OCI-LY1 (cell line): Measurements from ENCODE around the gene NME5.
"Not testable (repeated sequence)": the region's sequence is repeated elsewhere in the genome, so short reads cannot be mapped to it uniquely, and the experiment has no call there.

Experiments used
- H2AFZ ChIP-seq: fragments of 200-600 bp; sonication (generic), shearing (Covaris generic); 2 replicates; pipeline ENCODE4 v1.6.0; 2014; ENCODE audit warnings: antibody characterized with exemption, mild to moderate bottlenecking, low read length
- H3F3A ChIP-seq: fragments of 200-600 bp; sonication (generic), shearing (Covaris generic); 2 replicates; pipeline ENCODE4 v1.6.0; 2014; ENCODE audit warnings: mild to moderate bottlenecking, antibody characterized with exemption, low read length, moderate library complexity; ENCODE audit not compliant: insufficient read depth
- H3K27ac ChIP-seq: fragments of 200-600 bp; sonication (generic); 2 replicates; pipeline ENCODE4 v1.5.1; 2014; ENCODE audit warnings: low read length, mixed run types, mild to moderate bottlenecking, low read depth; ENCODE audit not compliant: poor library complexity, severe bottlenecking
- H3K27me3 ChIP-seq: fragments of 200-600 bp; sonication (generic); 2 replicates; pipeline ENCODE4 v1.6.0; 2014; ENCODE audit warnings: antibody characterized with exemption, mild to moderate bottlenecking, low read length, moderate library complexity; ENCODE audit not compliant: insufficient read depth
- H3K36me3 ChIP-seq: fragments of 200-600 bp; sonication (generic); 2 replicates; pipeline ENCODE4 v1.6.1; 2014; ENCODE audit warnings: mild to moderate bottlenecking, antibody characterized with exemption, low read length, moderate library complexity, mixed read lengths; ENCODE audit not compliant: insufficient read depth
- H3K4me1 ChIP-seq: fragments of 200-600 bp; sonication (generic); 2 replicates; pipeline ENCODE4 v1.5.1; 2014; ENCODE audit warnings: mild to moderate bottlenecking, low read length, moderate library complexity; ENCODE audit not compliant: insufficient read depth, severe bottlenecking
- H3K4me2 ChIP-seq: fragments of 200-600 bp; sonication (generic), shearing (Covaris generic); 2 replicates; pipeline ENCODE4 v1.6.1; 2014; ENCODE audit warnings: low read length
- H3K4me3 ChIP-seq: fragments of 200-600 bp; sonication (generic); 2 replicates; pipeline ENCODE4 v1.5.1; 2014; ENCODE audit warnings: low read length, low read depth, mild to moderate bottlenecking, mixed read lengths; ENCODE audit not compliant: poor library complexity, severe bottlenecking
- H3K79me2 ChIP-seq: fragments of 200-600 bp; shearing (Covaris generic); 2 replicates; pipeline ENCODE4 v1.6.1; 2016; ENCODE audit warnings: mixed run types, low read length, mixed read lengths; ENCODE audit not compliant: insufficient read depth
- H3K9ac ChIP-seq: fragments of 200-600 bp; sonication (generic), shearing (Covaris generic); 2 replicates; pipeline ENCODE4 v1.6.1; 2014; ENCODE audit warnings: mild to moderate bottlenecking, low read length, mixed read lengths
- H3K9me2 ChIP-seq: fragments of 200-600 bp; sonication (generic), shearing (Covaris generic); 2 replicates; pipeline ENCODE4 v1.6.1; 2014; ENCODE audit warnings: low read depth, mild to moderate bottlenecking, low read length, mixed read lengths
- H3K9me3 ChIP-seq: fragments of 200-600 bp; shearing (Covaris generic); 2 replicates; pipeline ENCODE4 v1.6.1; 2014; ENCODE audit warnings: low read length, mixed read lengths
- H4K20me1 ChIP-seq: fragments of 200-600 bp; sonication (generic), shearing (Covaris generic); 2 replicates; pipeline ENCODE4 v1.6.0; 2016; ENCODE audit warnings: mild to moderate bottlenecking, low read length; ENCODE audit not compliant: insufficient read depth
- EZH2 ChIP-seq: fragments of 200-600 bp; sonication (generic), shearing (Covaris generic); IDR thresholded peaks from 2 replicates; pipeline ENCODE4 v1.8.0; 2017; ENCODE audit warnings: borderline replicate concordance, mixed run types, mild to moderate bottlenecking, antibody characterized with exemption, low read length, moderate library complexity, mixed read lengths
- TF ChIP-seq, protein P1 (sequence below): fragments of 200-600 bp; sonication (generic), shearing (Covaris generic); IDR thresholded peaks from 2 replicates; pipeline ENCODE4 v1.5.1; 2017; ENCODE audit warnings: mild to moderate bottlenecking, antibody characterized with exemption, low read length, moderate library complexity, mixed read lengths

The NME5 gene

DNA sequence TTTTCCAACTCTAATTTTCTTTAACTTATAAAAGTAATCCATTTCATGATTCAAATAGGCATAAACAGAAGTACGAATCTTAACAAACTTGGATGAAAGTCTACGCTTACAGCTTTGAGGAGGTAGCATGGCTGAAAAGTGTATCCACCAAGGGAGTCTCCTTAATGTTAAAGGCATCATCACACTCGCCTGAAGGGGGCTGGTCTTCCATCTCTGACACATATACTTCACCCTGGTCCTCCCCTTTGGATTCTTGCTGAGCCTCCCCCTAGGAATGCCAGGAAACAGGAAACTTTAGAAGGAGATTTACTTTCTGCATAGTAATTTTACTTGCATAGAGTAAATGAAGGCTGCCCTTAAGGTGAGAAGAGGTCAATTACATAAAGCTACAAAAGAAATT, 10.3 kb upstream of the NME5 start:
- Histone ChIP-seq H3K9me2 (no peaks in the 10 kb centered on the region), H3K27me3 (no peaks in the 10 kb centered on the region; the same call in 1 of the 2 replicates), H3K4me1 (no peaks in the 10 kb centered on the region), H3K4me3 (no peak overlapping the region), H3K79me2 (no peaks in the 10 kb centered on the region), H3K9me3 (no peaks in the 10 kb centered on the region), H3F3A (no peaks in the 10 kb centered on the region), H2AFZ (no peak overlapping the region), H3K4me2 (no peak overlapping the region), H3K27ac (no peak overlapping the region), H3K36me3 (no peaks in the 10 kb centered on the region), H3K9ac (no peak overlapping the region), H4K20me1 (no peaks in the 10 kb centered on the region)
- TF ChIP-seq, protein P1, sequence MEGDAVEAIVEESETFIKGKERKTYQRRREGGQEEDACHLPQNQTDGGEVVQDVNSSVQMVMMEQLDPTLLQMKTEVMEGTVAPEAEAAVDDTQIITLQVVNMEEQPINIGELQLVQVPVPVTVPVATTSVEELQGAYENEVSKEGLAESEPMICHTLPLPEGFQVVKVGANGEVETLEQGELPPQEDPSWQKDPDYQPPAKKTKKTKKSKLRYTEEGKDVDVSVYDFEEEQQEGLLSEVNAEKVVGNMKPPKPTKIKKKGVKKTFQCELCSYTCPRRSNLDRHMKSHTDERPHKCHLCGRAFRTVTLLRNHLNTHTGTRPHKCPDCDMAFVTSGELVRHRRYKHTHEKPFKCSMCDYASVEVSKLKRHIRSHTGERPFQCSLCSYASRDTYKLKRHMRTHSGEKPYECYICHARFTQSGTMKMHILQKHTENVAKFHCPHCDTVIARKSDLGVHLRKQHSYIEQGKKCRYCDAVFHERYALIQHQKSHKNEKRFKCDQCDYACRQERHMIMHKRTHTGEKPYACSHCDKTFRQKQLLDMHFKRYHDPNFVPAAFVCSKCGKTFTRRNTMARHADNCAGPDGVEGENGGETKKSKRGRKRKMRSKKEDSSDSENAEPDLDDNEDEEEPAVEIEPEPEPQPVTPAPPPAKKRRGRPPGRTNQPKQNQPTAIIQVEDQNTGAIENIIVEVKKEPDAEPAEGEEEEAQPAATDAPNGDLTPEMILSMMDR: no peak
- TF ChIP-seq EZH2: no peak

DNA sequence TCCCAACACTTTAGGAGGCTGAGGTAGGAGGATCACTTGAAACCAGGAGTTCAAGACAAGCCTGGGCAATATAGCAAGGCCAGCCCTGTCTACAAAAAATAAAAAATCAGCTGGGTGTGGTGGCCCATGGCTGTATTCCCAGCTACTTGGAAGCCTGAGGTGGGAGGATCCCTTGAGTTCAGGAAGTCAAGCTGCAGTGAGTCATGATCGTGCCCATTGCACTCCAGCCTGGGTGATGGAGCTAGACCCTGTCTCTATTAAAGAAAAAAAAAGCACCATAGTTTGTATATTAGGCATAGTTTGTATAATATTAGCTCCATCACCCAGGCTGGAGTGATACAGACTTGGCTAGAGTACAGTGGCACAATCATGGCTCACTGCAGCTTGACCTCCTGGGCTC, 9.6 kb upstream of the NME5 start:
- Histone ChIP-seq H2AFZ (no peak overlapping the region), H3K9me3 (no peaks in the 10 kb centered on the region)

DNA sequence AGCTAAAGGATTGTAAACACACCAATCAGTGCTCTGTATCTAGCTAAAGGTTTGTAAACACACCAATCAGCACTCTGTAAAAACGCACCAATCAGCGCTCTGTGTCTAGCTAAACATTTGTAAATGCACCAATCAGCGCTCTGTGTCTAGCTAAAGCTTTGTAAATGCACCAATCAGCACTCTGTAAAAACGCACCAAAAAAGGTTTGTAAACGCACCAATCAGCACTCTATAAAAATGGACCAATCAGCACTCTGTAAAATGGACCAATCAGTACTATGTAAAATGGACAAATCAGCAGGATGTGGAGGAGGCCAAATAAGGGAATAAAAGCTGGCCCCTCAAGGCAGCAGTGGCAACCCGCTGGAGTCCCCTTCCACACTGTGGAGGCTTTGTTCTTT, 4.3 kb upstream of the NME5 start:
- not testable (repeated sequence) for H3K4me3 ChIP-seq, H2AFZ ChIP-seq, H3K79me2 ChIP-seq, H3K4me2 ChIP-seq, H3K36me3 ChIP-seq, H3K9ac ChIP-seq, H3K27ac ChIP-seq, H3F3A ChIP-seq, H3K9me3 ChIP-seq, H3K9me2 ChIP-seq, H3K27me3 ChIP-seq, H4K20me1 ChIP-seq
- peaks cover 10% of the 10 kb centered on the region for H3K4me1 ChIP-seq

More for the DNA sequence above, 9.6 kb upstream of the NME5 start:
- Histone ChIP-seq H3K9me2 (no peaks in the 10 kb centered on the region), H3K4me2 (no peak overlapping the region), H3K4me3 (no peak overlapping the region), H4K20me1 (no peaks in the 10 kb centered on the region), H3K27ac (no peak overlapping the region), H3K27me3 (no peaks in the 10 kb centered on the region; the same call in 1 of the 2 replicates), H3K79me2 (no peaks in the 10 kb centered on the region), H3F3A (no peaks in the 10 kb centered on the region), H3K36me3 (no peaks in the 10 kb centered on the region), H3K4me1 (no peaks in the 10 kb centered on the region), H3K9ac (no peak overlapping the region)
- no peak for TF ChIP-seq EZH2
- TF ChIP-seq, protein P1: no peak

DNA sequence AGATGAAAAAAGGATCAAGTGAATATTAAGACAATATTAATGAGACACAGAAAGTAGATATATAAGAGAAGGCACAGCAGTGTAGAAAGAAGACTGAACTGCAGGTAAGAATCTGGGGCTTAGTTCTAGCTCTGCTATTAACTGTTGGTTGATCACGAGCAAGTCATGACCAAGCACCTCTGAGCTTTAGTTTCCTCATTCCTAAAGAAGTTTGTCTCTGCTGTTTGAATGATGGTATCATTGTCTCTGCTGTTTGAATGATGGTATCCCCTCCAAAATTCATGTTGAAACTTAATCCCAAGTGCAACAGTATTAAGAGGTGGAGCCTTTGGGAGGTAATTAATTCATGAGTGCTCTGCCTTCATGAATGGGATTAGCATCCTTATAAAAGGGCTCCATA, 2.5 kb upstream of the NME5 start:
- Histone ChIP-seq H4K20me1 (no peaks in the 10 kb centered on the region), H3K27me3 (no peaks in the 10 kb centered on the region; the same call in 1 of the 2 replicates)
- TF ChIP-seq, protein P1: no peak
- TF ChIP-seq EZH2: no peak

More for the DNA sequence above, 2.5 kb upstream of the NME5 start:
- no peaks in the 10 kb centered on the region for H3K79me2 ChIP-seq
- no peak overlapping the region for H3K27ac ChIP-seq
- no peaks in the 10 kb centered on the region for H3K9me3 ChIP-seq
- no peak overlapping the region for H3K4me2 ChIP-seq
- no peak overlapping the region for H2AFZ ChIP-seq
- no peak overlapping the region for H3K9ac ChIP-seq
- peaks cover 10% of the 10 kb centered on the region for H3K4me1 ChIP-seq
- no peak overlapping the region for H3K4me3 ChIP-seq
- H3F3A ChIP-seq: no peaks in the 10 kb centered on the region
- no peaks in the 10 kb centered on the region for H3K9me2 ChIP-seq
- H3K36me3 ChIP-seq: no peaks in the 10 kb centered on the region
